H7 (cell line): ENCODE data around the gene ABLIM2. TPM values are rescaled to one million over a fixed set of nuclear protein-coding genes. Genes with fewer than 3 reads are reported as not detected.
A peak's percentile ranks its signal among the peaks of the same experiment; 100 is the strongest.

ENCODE experiments used
- DNase-seq: peaks from one replicate; pipeline ENCODE4 v3.0.0; 2012
- H3K27me3 ChIP-seq: 2 replicates; pipeline ENCODE4 v1.6.0; 2011; ENCODE audit warnings: mild to moderate bottlenecking, low read length; ENCODE audit not compliant: control insufficient read depth, insufficient read depth
- H3K36me3 ChIP-seq: replicated peaks from 2 replicates; pipeline ENCODE4 v1.5.1; 2011; ENCODE audit warnings: low read length; ENCODE audit not compliant: control insufficient read depth, insufficient read depth
- H3K4me3 ChIP-seq: 2 replicates; pipeline ENCODE4 v1.5.1; 2011; ENCODE audit warnings: low read depth, mild to moderate bottlenecking, control low read depth, low read length, moderate library complexity; ENCODE audit not compliant: insufficient read depth
- total RNA-seq: library from RNA; depleted of rRNA; stranded (reverse); fragments of >200 nt; shearing (Covaris generic); gene quantifications from 2 replicates; pipeline ENCODE4 v1.2.3, GENCODE V29; 2014

The ABLIM2 gene
- total RNA-seq, 1 experiment from 2014 or later: 1.9 TPM

DNA sequence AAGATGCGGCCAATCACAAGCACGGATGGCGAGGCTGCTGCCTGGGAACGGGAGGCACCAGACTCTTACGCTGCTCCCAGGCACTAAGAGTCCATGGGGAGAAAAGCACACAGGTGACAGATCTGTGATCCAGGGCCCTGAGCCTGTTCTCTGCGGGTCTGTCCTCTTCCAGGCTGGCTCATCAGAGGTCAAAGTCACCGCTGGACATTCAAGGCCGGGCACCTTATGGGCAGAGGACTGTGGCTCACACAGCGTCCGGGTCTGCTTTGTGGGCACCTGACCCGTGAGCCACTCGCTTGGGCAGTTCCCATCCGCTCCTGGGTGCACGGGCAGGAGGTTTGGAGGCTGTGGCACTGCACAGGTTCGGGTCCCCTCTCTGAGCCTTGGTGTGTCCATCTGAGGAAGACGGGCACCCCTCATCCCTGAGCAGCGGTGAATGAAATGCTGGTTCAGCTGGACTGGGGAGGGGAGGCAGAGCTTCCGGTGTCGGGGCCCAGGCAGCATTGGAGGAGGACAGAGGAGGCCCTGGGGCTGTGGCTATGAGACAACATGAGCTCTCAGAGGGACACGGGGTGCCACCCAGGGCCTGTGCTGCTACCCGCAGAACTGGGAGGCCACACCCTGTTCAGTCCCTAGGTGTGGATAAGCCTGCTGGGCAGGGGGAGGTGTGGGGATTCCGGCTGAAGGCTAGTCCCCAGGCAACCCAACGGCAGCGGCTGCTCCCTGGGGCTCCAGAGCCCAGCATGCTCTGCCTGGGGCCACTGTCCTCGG lies 157.7 kb downstream of the ABLIM2 start:
- Histone ChIP-seq H3K4me3 (no peak overlapping the region), H3K27me3 (no peaks in the 10 kb centered on the region), H3K36me3 (no peaks in the 10 kb centered on the region)
- DNase-seq: peak; percentile 56

- DNase-seq: no peak
- Histone ChIP-seq H3K36me3 (no peaks in the 10 kb centered on the region), H3K27me3 (no peaks in the 10 kb centered on the region), H3K4me3 (no peak overlapping the region)
These were observed 158.4 kb downstream of the ABLIM2 start for GRCh38 chr4:8000247-8000646.

DNA sequence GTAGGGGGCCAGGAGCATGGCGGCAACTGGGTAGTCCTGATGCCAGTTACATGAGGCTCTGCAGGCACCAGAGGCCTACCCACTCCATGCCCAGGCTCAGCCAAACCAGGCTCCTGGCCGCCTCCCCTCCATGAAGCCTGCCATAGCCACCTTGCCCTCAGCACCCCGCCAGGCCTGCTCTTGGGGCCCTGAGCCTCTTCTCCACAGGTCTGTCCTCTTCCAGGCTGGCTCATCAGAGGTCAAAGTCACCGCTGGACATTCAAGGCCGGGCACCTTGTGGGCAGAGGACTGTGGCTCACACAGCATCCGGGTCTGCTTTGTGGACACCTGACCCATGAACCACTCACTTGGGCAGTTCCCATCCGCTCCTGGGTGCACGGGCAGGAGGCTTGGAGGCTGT lies 158.9 kb downstream of the ABLIM2 start:
- DNase-seq: no peak
- Histone ChIP-seq H3K4me3 (no peak overlapping the region), H3K36me3 (no peaks in the 10 kb centered on the region), H3K27me3 (no peaks in the 10 kb centered on the region)

DNA sequence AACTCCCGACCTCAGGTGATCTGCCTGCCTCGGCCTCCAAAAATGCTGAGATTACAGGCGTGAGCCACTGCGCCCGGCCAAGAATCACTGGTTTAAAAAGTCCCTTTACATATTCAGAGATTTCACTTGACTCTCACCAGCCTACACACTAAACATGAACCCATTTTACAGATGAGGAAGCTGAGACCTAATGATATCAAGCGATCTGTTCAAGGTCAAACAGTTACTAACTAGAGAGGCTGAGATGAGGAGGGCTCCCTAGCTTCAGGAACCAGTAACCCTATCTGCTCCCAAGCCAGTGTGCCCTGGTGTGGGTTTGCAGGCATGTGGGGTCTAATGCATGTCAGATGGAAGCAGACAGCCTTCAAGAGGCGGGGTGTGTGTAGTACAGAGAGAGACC lies 159.3 kb downstream of the ABLIM2 start:
- DNase-seq: no peak
- H3K36me3 ChIP-seq: no peaks in the 10 kb centered on the region
- no peak overlapping the region for H3K4me3 ChIP-seq
- H3K27me3 ChIP-seq: no peaks in the 10 kb centered on the region

DNA sequence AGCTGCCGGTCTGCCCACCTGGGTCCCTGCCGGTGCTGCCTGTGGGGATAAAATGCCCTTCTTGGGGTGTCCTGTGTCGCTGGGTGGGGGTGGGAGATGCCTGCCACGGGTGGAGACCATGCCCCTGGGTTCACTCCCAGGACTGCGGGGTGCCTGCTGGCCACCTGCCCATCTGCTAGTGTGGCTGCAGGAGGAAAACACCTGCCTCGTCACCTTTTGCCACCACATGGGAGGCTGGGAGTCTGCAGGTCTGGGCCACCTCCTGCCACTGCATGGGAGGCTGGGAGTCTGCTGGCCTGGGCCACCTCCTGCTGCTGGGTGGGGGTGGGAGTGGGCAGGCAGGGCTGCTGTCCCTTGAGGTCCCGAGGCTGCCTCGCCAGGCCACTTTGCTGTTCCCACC lies 160.2 kb downstream of the ABLIM2 start:
- Histone ChIP-seq H3K4me3 (no peak overlapping the region), H3K36me3 (no peaks in the 10 kb centered on the region), H3K27me3 (no peaks in the 10 kb centered on the region)
- DNase-seq: no peak

- no peaks in the 10 kb centered on the region for H3K36me3 ChIP-seq
- DNase-seq: no peak
- no peaks in the 10 kb centered on the region for H3K27me3 ChIP-seq
- no peak overlapping the region for H3K4me3 ChIP-seq
These were observed 162.7 kb downstream of the ABLIM2 start for GRCh38 chr4:7995866-7996265.

DNA sequence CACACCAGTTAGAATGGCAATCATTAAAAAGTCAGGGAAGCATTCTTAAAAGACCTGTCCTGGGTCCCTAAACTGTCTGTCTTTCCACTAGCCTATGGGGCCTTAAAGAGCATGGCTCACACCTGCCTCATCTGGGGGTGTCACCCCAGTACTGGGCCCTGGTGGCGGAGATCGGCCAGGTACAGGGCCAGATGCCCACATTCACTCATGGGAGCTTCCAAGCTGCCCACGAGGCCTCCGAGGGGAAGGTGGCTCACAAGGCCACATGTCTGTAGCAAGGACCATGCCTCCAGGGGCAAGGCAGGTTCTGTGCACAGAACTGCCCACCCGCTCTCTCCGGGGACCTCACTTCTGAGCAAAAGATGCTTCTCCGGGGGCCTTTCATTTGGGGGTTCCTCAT lies 163.5 kb downstream of the ABLIM2 start:
- no peak overlapping the region for H3K4me3 ChIP-seq
- H3K27me3 ChIP-seq: no peaks in the 10 kb centered on the region
- no peak for DNase-seq
- no peaks in the 10 kb centered on the region for H3K36me3 ChIP-seq

- DNase-seq: no peak
- H3K36me3 ChIP-seq: no peaks in the 10 kb centered on the region
- H3K27me3 ChIP-seq: no peaks in the 10 kb centered on the region
- H3K4me3 ChIP-seq: no peak overlapping the region
These were observed 164.9 kb downstream of the ABLIM2 start for GRCh38 chr4:7993671-7994070.

GRCh38 chr4:7992846-7993245 lies 165.8 kb downstream of the ABLIM2 start:
- no peaks in the 10 kb centered on the region for H3K36me3 ChIP-seq
- H3K4me3 ChIP-seq: no peak overlapping the region
- DNase-seq: no peak
- no peaks in the 10 kb centered on the region for H3K27me3 ChIP-seq

- H3K4me3 ChIP-seq: no peak overlapping the region
- no peaks in the 10 kb centered on the region for H3K36me3 ChIP-seq
- DNase-seq: no peak
- H3K27me3 ChIP-seq: no peaks in the 10 kb centered on the region
These were observed 167.7 kb downstream of the ABLIM2 start for GRCh38 chr4:7990807-7991459.

- Histone ChIP-seq H3K36me3 (no peaks in the 10 kb centered on the region), H3K4me3 (no peak overlapping the region), H3K27me3 (no peaks in the 10 kb centered on the region)
- DNase-seq: no peak
These were observed 169.0 kb downstream of the ABLIM2 start for GRCh38 chr4:7989654-7990053.

DNA sequence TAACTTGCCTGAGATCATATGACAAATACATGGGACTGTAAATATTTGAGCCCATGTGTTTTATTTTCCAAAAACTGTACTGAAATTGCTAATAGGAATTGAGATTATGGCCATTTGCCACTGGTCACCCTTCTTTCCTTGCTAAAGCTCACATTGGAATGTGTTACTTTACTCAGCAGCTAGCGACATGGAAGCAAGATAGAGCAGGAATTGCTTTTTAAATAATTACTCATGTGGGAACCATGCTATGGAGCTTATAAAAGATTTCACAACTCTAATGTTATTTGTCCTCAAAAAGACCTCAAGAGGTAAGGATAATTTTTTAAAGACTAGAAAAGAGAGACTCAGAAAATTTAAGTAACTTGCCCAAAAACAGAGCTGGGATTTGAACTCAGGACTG lies 170.2 kb downstream of the ABLIM2 start:
- Histone ChIP-seq H3K27me3 (no peaks in the 10 kb centered on the region), H3K36me3 (no peaks in the 10 kb centered on the region), H3K4me3 (no peak overlapping the region)
- no peak for DNase-seq

GRCh38 chr4:7987148-7987989 lies 171.2 kb downstream of the ABLIM2 start:
- H3K27me3 ChIP-seq: no peaks in the 10 kb centered on the region
- no peaks in the 10 kb centered on the region for H3K36me3 ChIP-seq
- no peak overlapping the region for H3K4me3 ChIP-seq
- DNase-seq: peak; percentile 88

GRCh38 chr4:7985891-7986441 lies 172.6 kb downstream of the ABLIM2 start:
- Histone ChIP-seq H3K27me3 (no peaks in the 10 kb centered on the region), H3K36me3 (no peaks in the 10 kb centered on the region), H3K4me3 (no peak overlapping the region)
- DNase-seq: peak; percentile 48
